NCI-H2196 (cell line): Measurements from ENCODE around the gene CD58.

Experiments used
- DNase-seq: peaks from one replicate; lab custom pipeline; 2025; ENCODE audit not compliant: unreplicated experiment; lab: John Stamatoyannopoulos, UW

Gene CD58

GRCh38 chr1:116544588-116545358 lies 26.1 kb downstream of the CD58 start:
- DNase-seq, result no peak

- DNase-seq, result no peak
Observed at GRCh38 chr1:116540088-116540487, 30.7 kb downstream of the CD58 start.

- DNase-seq, result no peak
Observed at GRCh38 chr1:116538544-116538943, 32.3 kb downstream of the CD58 start.

- DNase-seq, result no peak
Observed at GRCh38 chr1:116537898-116538297, 32.9 kb downstream of the CD58 start.

- no peak for DNase-seq
Observed at GRCh38 chr1:116537040-116537831, 33.6 kb downstream of the CD58 start.

GRCh38 chr1:116534014-116534739 lies 36.6 kb downstream of the CD58 start:
- no peak for DNase-seq

- DNase-seq, result no peak
Observed at GRCh38 chr1:116533429-116533820, 37.4 kb downstream of the CD58 start.

- no peak for DNase-seq
Observed at GRCh38 chr1:116532671-116533428, 38.0 kb downstream of the CD58 start.

- DNase-seq, result no peak
Observed at GRCh38 chr1:116531917-116532316, 38.9 kb downstream of the CD58 start.

GRCh38 chr1:116529681-116530080 lies 41.1 kb downstream of the CD58 start:
- DNase-seq, result no peak

- DNase-seq, result no peak
Observed at GRCh38 chr1:116529199-116529631, 41.6 kb downstream of the CD58 start.

GRCh38 chr1:116528329-116529083 lies 42.3 kb downstream of the CD58 start:
- no peak for DNase-seq

- DNase-seq, result no peak
Observed at GRCh38 chr1:116525440-116525839, 45.4 kb downstream of the CD58 start.

GRCh38 chr1:116521186-116521585 lies 49.6 kb downstream of the CD58 start:
- no peak for DNase-seq

GRCh38 chr1:116518400-116518799 lies 52.4 kb downstream of the CD58 start:
- no peak for DNase-seq

- DNase-seq, result no peak
Observed at GRCh38 chr1:116516631-116517030, 54.2 kb downstream of the CD58 start.

- DNase-seq, result no peak
Observed at GRCh38 chr1:116515702-116516101, 55.1 kb downstream of the CD58 start.

GRCh38 chr1:116514708-116515525 lies 55.9 kb downstream of the CD58 start:
- no peak for DNase-seq

GRCh38 chr1:116513956-116514355 lies 56.9 kb downstream of the CD58 start:
- DNase-seq, result no peak
